GM12891 (cell line): ENCODE results near the gene PRRT1B.

ENCODE experiments used
- POLR2A ChIP-seq: IDR thresholded peaks from 2 replicates; pipeline ENCODE4 v1.6.1; 2011; ENCODE audit warnings: low read depth, low read length, control low read depth
- POLR2AphosphoS5 ChIP-seq: IDR thresholded peaks from 2 replicates; pipeline ENCODE4 v1.6.1; 2011; ENCODE audit warnings: low read depth, low read length, control low read depth
- POU2F2 ChIP-seq: IDR thresholded peaks from 2 replicates; pipeline ENCODE4 v1.6.1; 2011; ENCODE audit warnings: low read depth, mild to moderate bottlenecking, control low read depth, low read length, moderate library complexity
- TAF1 ChIP-seq: IDR thresholded peaks from 2 replicates; pipeline ENCODE4 v1.6.1; 2011; ENCODE audit warnings: low read depth, low read length, control low read depth

DNA sequence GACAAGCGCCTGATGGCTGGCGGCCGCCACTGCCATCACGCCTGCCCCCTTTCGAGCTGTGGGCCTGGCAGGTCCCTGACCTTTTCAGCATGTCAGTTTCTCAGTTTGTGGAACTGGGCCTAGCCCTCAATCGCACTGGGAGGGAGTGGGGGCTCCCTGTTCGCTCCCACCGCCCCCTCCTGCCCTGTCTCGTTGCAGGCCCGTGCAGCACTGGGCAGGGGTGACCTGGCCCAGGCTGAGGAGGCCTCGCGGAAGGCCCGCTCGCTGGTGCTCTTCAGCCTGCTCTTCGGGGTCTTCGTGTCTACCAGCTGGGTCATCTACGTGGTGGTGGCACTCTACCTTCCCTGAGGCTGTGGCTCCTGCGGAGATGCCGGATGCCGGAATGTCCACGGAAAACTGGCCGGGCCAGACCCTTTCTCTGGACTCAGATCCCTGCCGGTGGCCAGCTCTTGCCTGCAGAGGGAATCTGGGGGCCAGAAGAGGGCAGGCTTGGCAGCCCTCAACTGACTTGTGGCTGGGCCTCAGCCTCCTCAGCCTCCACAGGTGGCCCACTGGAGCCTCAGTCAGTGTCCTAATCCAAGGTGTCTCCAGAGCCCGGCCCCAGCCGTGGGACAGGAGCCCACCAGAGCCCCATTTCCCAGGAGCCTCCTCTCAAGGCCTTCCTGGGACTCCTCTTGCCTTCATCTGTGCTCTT is 12.7 kb downstream of the PRRT1B start:
- no peak for TF ChIP-seq POU2F2
- TF ChIP-seq POLR2A: no peak
- TF ChIP-seq TAF1: no peak
- TF ChIP-seq POLR2AphosphoS5: no peak
